ENCODE measurements around the gene GALNT1.

Gene GALNT1

GRCh38 chr18:35716169-35716831 is 134.8 kb downstream of the GALNT1 start:
- DNase-seq: no peak
- TF ChIP-seq GATA1 (IDR thresholded peaks at IDR 0.05; ENCODE audit: low read depth, low read length): no peak
- no peak for TF ChIP-seq POLR2A (IDR thresholded peaks at IDR 0.05; ENCODE audit: low read length)

DNA sequence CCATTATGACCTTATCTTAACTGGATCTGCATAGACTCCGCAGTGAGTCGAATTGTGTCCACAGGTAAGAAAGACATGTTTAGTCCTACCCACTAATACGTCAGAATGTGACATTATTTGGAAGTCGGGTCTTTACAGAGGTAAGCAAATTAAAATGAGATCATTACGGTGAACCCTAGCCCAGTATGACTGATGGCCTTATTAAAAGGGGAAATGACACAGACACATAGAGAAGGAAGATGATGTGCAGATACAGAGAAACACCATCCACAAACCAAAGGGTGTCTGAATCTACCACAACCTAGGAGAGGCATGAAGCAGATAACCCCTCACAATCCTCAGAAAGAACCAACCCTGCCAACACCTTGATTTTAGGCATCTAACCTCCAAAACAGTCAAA is 135.6 kb downstream of the GALNT1 start:
- no peak for DNase-seq
- TF ChIP-seq GATA1 (IDR thresholded peaks at IDR 0.05; ENCODE audit: low read depth, low read length): no peak
- TF ChIP-seq POLR2A (IDR thresholded peaks at IDR 0.05; ENCODE audit: low read length): no peak

GRCh38 chr18:35721431-35722081 is 140.0 kb downstream of the GALNT1 start:
- no peak for DNase-seq
- no peak for TF ChIP-seq GATA1 (IDR thresholded peaks at IDR 0.05; ENCODE audit: low read depth, low read length)
- TF ChIP-seq POLR2A (IDR thresholded peaks at IDR 0.05; ENCODE audit: low read length): no peak

GRCh38 chr18:35728676-35729075 is 147.1 kb downstream of the GALNT1 start:
- no peak for DNase-seq
- TF ChIP-seq GATA1 (IDR thresholded peaks at IDR 0.05; ENCODE audit: low read depth, low read length): no peak
- no peak for TF ChIP-seq POLR2A (IDR thresholded peaks at IDR 0.05; ENCODE audit: low read length)

GRCh38 chr18:35729991-35730668 is 148.6 kb downstream of the GALNT1 start:
- DNase-seq: no peak
- no peak for TF ChIP-seq POLR2A (IDR thresholded peaks at IDR 0.05; ENCODE audit: low read length)
- TF ChIP-seq GATA1 (IDR thresholded peaks at IDR 0.05; ENCODE audit: low read depth, low read length): no peak

GRCh38 chr18:35730691-35731370 is 149.3 kb downstream of the GALNT1 start:
- TF ChIP-seq POLR2A (IDR thresholded peaks at IDR 0.05; ENCODE audit: low read length) (no peak), GATA1 (IDR thresholded peaks at IDR 0.05; ENCODE audit: low read depth, low read length) (no peak)
- DNase-seq: no peak

DNA sequence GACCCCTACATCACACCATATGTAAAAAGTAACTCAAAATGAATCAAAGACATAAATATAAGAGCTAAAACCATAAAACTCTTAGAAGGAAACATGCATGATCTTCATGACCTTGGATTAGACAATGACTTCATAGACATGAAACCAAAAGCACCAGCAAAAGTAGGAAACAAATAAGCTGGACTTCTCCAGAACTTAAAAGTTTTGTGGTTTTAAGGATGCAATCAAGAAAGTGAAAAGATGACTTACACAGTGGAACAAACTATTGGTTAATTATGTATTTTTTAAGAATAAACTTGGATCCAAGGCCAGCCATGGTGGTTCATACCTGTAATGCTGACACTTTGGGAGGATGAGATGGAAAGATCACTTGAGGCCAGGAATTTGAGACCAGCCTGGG is 150.2 kb downstream of the GALNT1 start:
- DNase-seq: no peak
- no peak for TF ChIP-seq GATA1 (IDR thresholded peaks at IDR 0.05; ENCODE audit: low read depth, low read length)
- TF ChIP-seq POLR2A (IDR thresholded peaks at IDR 0.05; ENCODE audit: low read length): no peak

DNA sequence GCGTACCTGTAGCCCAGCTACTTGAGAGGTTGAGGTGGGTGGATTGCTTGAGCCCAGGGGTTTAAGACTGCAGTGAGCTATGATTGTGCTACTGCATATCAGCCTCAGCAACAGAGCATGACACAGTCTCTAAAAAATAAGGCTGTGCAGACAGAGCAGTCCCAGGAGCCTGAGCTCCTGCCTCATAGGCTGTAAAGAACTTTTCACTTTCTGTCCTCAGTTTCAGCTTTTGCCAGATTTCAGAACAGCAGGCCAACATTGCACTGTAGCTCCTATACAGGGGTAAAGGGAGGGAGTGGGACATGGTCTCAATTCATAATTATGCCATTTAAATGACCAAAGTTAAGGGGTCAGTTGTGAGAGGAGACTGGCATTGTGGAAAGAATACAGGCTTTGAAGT is 150.6 kb downstream of the GALNT1 start:
- TF ChIP-seq GATA1 (IDR thresholded peaks at IDR 0.05; ENCODE audit: low read depth, low read length) (no peak), POLR2A (IDR thresholded peaks at IDR 0.05; ENCODE audit: low read length) (no peak)

GRCh38 chr18:35732636-35733035 is 151.1 kb downstream of the GALNT1 start:
- TF ChIP-seq POLR2A (IDR thresholded peaks at IDR 0.05; ENCODE audit: low read length) (no peak), GATA1 (IDR thresholded peaks at IDR 0.05; ENCODE audit: low read depth, low read length) (no peak)
- DNase-seq: no peak

More for the DNA sequence above, 150.6 kb downstream of the GALNT1 start:
- no peak for DNase-seq

DNA sequence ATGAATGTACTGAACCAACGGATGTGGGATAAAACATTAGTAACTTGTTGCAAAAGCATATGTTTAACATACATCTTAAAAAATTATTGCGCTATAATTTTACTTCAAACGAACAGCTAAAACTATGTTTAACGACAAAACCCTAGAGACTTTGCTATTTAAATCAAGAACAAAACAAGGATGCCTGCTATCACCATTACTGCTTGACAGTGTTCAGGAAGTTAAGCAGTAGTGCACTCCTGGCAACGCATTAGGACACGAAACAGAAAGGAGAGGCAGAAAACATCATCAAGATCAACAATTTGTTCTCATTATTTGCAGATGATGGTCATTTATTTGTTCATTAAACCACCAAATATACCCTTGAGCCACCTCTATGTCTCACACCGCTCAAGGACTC is 151.9 kb downstream of the GALNT1 start:
- TF ChIP-seq POLR2A (IDR thresholded peaks at IDR 0.05; ENCODE audit: low read length): no peak
- no peak for TF ChIP-seq GATA1 (IDR thresholded peaks at IDR 0.05; ENCODE audit: low read depth, low read length)
- DNase-seq: no peak

- DNase-seq: no peak
- TF ChIP-seq GATA1 (IDR thresholded peaks at IDR 0.05; ENCODE audit: low read depth, low read length) (no peak), POLR2A (IDR thresholded peaks at IDR 0.05; ENCODE audit: low read length) (no peak)
Observed at GRCh38 chr18:35736696-35737095, 155.2 kb downstream of the GALNT1 start.

DNA sequence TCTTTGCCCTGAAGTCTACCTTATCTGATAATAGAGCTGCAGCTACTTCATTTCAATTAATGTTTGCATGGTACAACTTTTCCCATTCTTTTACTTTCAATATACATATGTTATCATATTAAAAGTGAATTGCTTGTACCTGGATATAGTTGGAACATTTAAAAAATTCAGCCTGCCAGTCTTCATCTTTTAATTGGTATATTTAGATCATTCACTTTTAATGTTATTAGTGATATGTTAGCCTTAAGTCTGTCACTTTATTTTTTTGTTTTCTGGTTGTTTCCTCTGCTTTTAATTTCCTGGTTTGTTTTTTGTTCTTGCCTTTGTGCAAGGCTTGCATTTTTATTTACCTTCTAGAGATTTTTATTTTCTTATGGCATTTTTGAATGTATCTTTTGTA is 158.2 kb downstream of the GALNT1 start:
- DNase-seq: no peak
- TF ChIP-seq GATA1 (IDR thresholded peaks at IDR 0.05; ENCODE audit: low read depth, low read length) (no peak), POLR2A (IDR thresholded peaks at IDR 0.05; ENCODE audit: low read length) (no peak)

DNA sequence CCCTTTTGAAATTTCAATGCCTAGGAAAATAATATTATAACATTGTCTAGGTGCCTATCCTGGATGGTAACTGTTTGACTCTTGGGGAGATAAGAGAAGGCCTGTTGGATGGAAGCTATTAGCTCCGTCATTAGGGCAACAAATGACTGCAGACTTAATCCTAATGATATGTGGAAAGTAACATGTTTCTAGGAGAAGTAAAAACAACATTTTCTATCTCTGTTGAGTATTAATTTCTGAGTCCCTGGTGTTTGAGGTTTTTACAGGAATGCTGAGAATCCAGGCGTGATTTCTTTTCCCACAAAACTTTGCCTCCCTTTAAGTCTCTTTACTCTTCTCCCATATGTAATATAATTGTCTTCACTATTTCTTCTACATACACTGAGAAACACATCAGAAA is 159.1 kb downstream of the GALNT1 start:
- no peak for TF ChIP-seq GATA1 (IDR thresholded peaks at IDR 0.05; ENCODE audit: low read depth, low read length)
- TF ChIP-seq POLR2A (IDR thresholded peaks at IDR 0.05; ENCODE audit: low read length): no peak
- DNase-seq: no peak

- no peak for TF ChIP-seq GATA1 (IDR thresholded peaks at IDR 0.05; ENCODE audit: low read depth, low read length)
- no peak for TF ChIP-seq POLR2A (IDR thresholded peaks at IDR 0.05; ENCODE audit: low read length)
Observed at GRCh38 chr18:35743916-35744315, 162.4 kb downstream of the GALNT1 start.

More at GRCh38 chr18:35743916-35744315, 162.4 kb downstream of the GALNT1 start:
- no peak for DNase-seq

Data from erythroblast (primary cell).